ENCODE data around the gene CDC5L.

CDC5L gene

DNA sequence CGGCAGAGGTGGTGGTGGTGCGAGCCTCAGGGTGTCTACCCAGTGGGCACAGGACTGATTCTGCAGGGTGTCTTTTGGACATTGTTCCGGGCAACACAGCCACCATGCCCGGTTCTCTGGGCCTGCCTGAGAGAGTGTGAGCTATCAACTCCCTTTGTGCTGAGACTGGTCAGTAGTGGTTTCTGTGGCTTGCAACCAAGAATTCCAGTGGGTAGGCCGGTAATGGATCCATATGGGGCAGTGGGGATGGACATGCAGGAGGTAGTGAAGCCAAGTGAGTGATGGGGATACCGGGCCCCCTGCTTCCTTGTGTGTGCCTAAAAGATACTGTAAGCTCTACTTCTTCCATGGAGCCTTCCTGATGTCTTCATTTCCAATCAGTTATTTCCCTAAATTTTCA lies 71.0 kb downstream of the CDC5L start:
- no peak overlapping the region for H3K14ac ChIP-seq (ENCODE audit: low read length)
- H2BK5ac ChIP-seq (ENCODE audit: low read depth, low read length, poor library complexity), result no peak overlapping the region
- no peak overlapping the region for H3K9ac ChIP-seq (ENCODE audit: low read length)
- no peak overlapping the region for H2BK12ac ChIP-seq (ENCODE audit: low read length)
- no peaks in the 10 kb centered on the region for H3K79me2 ChIP-seq (ENCODE audit: control insufficient read depth, insufficient read depth, low read length, poor library complexity)
- peaks cover 5% of the 10 kb centered on the region for H3K9me3 ChIP-seq (ENCODE audit: insufficient read depth, low read depth, low read length)
- no peak for DNase-seq
- H3K27me3 ChIP-seq (ENCODE audit: insufficient read depth, low read length), result no peaks in the 10 kb centered on the region
- no peak overlapping the region for H3K23ac ChIP-seq (ENCODE audit: low read length)
- no peak overlapping the region for H3K18ac ChIP-seq (ENCODE audit: low read length)
- H2AK5ac ChIP-seq (ENCODE audit: low read length), result no peak overlapping the region
- H3K4ac ChIP-seq (ENCODE audit: low read depth, low read length), result no peak overlapping the region
- H3K79me1 ChIP-seq (ENCODE audit: low read length), result no peaks in the 10 kb centered on the region
- no peak overlapping the region for H2BK120ac ChIP-seq (ENCODE audit: insufficient read depth, low read length, poor library complexity)
- H4K8ac ChIP-seq (ENCODE audit: low read depth, low read length), result no peak overlapping the region
- no peak overlapping the region for H4K12ac ChIP-seq (ENCODE audit: low read depth, low read length)
- H3K4me2 ChIP-seq (ENCODE audit: low read length), result no peak overlapping the region
- no CpG with 5 or more reads among the region's 6 CpGs for WGBS (ENCODE audit: extremely low coverage, insufficient coverage, insufficient read length)
- peaks cover 0 to 2% of the 10 kb centered on the region in 2 experiments for H3K36me3 ChIP-seq (ENCODE audit: control insufficient read depth in 1 of 2, insufficient read depth in 2 of 2, low read length in 2 of 2)
- no peak overlapping the region for H3K4me3 ChIP-seq (ENCODE audit: low read depth, low read length)
- H3K27ac ChIP-seq (ENCODE audit: low read depth, low read length), result no peak overlapping the region
- H4K91ac ChIP-seq (ENCODE audit: low read depth, low read length), result no peak overlapping the region
- H2AFZ ChIP-seq (ENCODE audit: insufficient read depth, low read length, poor library complexity), result no peak overlapping the region
- H3K4me1 ChIP-seq (ENCODE audit: control insufficient read depth in 1 of 2, insufficient read depth in 2 of 2, low read length in 2 of 2), result peaks cover 0 to 5% of the 10 kb centered on the region in 2 experiments

DNA sequence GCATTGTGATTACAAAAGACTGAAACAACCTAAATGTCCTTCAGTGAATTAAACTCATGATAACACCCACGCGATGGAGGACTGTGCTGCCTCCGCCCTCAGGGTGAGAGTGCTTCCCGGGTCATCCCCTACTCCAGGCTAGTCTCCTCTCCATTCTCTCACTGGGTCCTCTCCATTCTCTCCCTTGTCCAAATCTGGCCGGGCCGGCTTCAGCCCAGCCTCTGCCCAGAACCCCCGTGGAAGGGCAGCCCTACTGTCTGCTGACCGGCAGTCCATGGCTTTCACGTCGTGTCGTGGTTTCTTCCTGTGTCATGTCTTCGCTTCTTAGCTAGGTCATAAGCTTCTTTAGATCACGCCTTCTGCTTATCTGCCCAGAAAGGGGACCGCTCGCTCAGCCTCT lies 74.8 kb downstream of the CDC5L start:
- Histone ChIP-seq H3K27ac (ENCODE audit: low read depth, low read length) (no peak overlapping the region), H3K9me3 (ENCODE audit: insufficient read depth, low read depth, low read length) (peaks cover 5% of the 10 kb centered on the region), H3K4me1 (ENCODE audit: control insufficient read depth in 1 of 2, insufficient read depth in 2 of 2, low read length in 2 of 2) (peaks cover 6 to 10% of the 10 kb centered on the region in 2 experiments), H2BK120ac (ENCODE audit: insufficient read depth, low read length, poor library complexity) (no peak overlapping the region), H3K4ac (ENCODE audit: low read depth, low read length) (no peak overlapping the region), H3K79me2 (ENCODE audit: control insufficient read depth, insufficient read depth, low read length, poor library complexity) (no peaks in the 10 kb centered on the region), H4K12ac (ENCODE audit: low read depth, low read length) (no peak overlapping the region), H3K36me3 (ENCODE audit: control insufficient read depth in 1 of 2, insufficient read depth in 2 of 2, low read length in 2 of 2) (no peaks in the 10 kb centered on the region), H3K23ac (ENCODE audit: low read length) (no peak overlapping the region), H3K4me2 (ENCODE audit: low read length) (no peak overlapping the region), H2BK12ac (ENCODE audit: low read length) (no peak overlapping the region), H2AK5ac (ENCODE audit: low read length) (no peak overlapping the region), H2BK5ac (ENCODE audit: low read depth, low read length, poor library complexity) (no peak overlapping the region), H3K9ac (ENCODE audit: low read length) (no peak overlapping the region), H3K18ac (ENCODE audit: low read length) (no peak overlapping the region), H4K91ac (ENCODE audit: low read depth, low read length) (no peak overlapping the region), H2AFZ (ENCODE audit: insufficient read depth, low read length, poor library complexity) (no peak overlapping the region), H3K27me3 (ENCODE audit: insufficient read depth, low read length) (no peaks in the 10 kb centered on the region), H3K79me1 (ENCODE audit: low read length) (no peaks in the 10 kb centered on the region), H3K14ac (ENCODE audit: low read length) (no peak overlapping the region), H3K4me3 (ENCODE audit: low read depth, low read length) (no peak overlapping the region), H4K8ac (ENCODE audit: low read depth, low read length) (no peak overlapping the region)
- no peak for DNase-seq
- whole genome bisulfite sequencing (ENCODE audit: extremely low coverage, insufficient coverage, insufficient read length), result no CpG with 5 or more reads among the region's 15 CpGs

DNA sequence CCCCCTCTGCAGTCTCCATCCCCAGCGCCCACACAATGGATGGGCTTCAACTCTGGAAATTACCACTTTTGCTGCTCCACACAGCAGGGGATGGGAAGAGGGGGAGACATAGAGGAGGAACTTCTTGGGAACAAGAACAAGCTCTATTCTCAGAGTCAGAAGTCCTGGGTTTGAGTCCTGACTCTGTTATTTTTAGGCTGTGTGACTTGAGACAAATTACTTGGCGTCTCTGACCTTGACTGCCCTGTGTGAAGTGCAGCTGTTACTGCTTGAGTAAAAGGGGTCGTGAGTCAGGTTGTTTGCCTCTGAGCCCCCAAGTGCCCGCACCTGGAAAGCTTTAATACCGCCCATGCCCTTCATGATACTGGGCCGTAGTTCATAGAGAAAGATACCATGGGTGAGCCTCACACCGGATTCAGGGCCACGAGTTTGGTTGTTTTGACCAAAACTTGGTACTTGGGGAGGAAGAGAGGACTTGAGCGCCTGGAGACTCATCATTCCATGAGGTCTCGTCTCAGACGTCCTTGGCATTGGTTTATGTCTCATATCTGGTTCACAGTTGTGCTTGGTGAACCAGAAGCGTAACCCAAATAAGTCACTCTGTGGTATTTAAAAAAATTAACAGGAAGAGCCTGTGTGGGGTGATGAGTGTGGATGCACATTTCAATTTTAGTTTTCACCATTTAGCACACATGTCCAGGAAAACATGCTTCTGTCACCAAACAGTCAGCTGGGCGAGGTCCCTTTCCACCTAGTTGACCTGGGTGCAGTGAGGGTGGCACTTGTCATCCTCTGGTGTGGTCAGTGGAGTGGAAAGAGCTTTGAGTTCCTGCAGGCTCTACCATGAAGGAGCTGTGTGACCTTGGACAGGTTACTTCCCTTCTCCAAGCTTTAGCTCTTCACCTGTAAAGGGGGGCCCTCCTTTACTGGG lies 75.6 kb downstream of the CDC5L start:
- no peak for DNase-seq

DNA sequence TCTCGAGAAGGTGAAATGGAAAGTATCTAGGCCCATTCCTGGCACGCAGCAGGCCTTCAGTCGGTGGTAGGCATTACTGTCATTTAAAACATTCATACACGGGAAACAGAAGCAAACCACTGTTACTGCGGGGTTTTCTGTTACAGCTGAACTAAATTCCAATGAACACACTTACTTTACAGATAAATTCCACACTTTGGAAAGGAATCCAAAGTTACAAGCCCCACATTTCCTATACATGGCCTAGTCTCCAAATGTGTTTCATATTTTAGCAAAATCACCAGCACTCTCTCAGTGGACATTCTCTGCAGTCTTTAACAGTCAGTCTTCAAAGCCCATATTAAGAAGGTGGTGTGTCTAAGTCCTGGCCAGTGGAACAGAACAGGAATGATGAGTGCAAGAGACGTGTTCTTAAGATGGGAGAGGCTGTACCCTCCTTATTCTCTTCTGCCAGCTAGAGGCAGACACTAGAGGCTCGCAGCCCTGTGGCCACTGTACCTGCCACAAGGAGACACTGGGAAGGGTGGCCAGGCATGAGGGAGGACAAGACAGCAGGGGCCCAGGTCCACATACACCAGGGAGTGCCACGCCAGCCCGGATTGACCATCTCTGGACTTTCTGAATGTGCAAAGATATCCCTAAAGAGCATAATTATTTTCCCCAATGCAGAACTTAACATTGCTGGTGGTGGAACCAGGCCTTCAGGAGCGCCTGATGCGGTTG lies 76.4 kb downstream of the CDC5L start:
- Histone ChIP-seq H2AFZ (ENCODE audit: insufficient read depth, low read length, poor library complexity) (no peak overlapping the region), H4K91ac (ENCODE audit: low read depth, low read length) (peak overlapping the region; percentile 7), H3K18ac (ENCODE audit: low read length) (no peak overlapping the region), H4K8ac (ENCODE audit: low read depth, low read length) (no peak overlapping the region), H3K79me1 (ENCODE audit: low read length) (no peaks in the 10 kb centered on the region), H3K9me3 (ENCODE audit: insufficient read depth, low read depth, low read length) (no peaks in the 10 kb centered on the region), H2BK120ac (ENCODE audit: insufficient read depth, low read length, poor library complexity) (no peak overlapping the region), H3K79me2 (ENCODE audit: control insufficient read depth, insufficient read depth, low read length, poor library complexity) (no peaks in the 10 kb centered on the region), H3K9ac (ENCODE audit: low read length) (no peak overlapping the region), H3K27me3 (ENCODE audit: insufficient read depth, low read length) (no peaks in the 10 kb centered on the region), H3K36me3 (ENCODE audit: control insufficient read depth in 1 of 2, insufficient read depth in 2 of 2, low read length in 2 of 2) (no peaks in the 10 kb centered on the region), H2AK5ac (ENCODE audit: low read length) (no peak overlapping the region), H3K4me2 (ENCODE audit: low read length) (no peak overlapping the region), H3K4me3 (ENCODE audit: low read depth, low read length) (no peak overlapping the region), H3K14ac (ENCODE audit: low read length) (no peak overlapping the region), H4K12ac (ENCODE audit: low read depth, low read length) (no peak overlapping the region), H2BK5ac (ENCODE audit: low read depth, low read length, poor library complexity) (no peak overlapping the region), H3K23ac (ENCODE audit: low read length) (no peak overlapping the region), H3K27ac (ENCODE audit: low read depth, low read length) (no peak overlapping the region), H3K4ac (ENCODE audit: low read depth, low read length) (no peak overlapping the region), H3K4me1 (ENCODE audit: control insufficient read depth in 1 of 2, insufficient read depth in 2 of 2, low read length in 2 of 2) (peaks cover 6 to 10% of the 10 kb centered on the region in 2 experiments), H2BK12ac (ENCODE audit: low read length) (peak overlapping the region; percentile 37)
- no CpG with 5 or more reads among the region's 11 CpGs for WGBS (ENCODE audit: extremely low coverage, insufficient coverage, insufficient read length)
- peak in 1 of 2 donors; percentile 14 for DNase-seq

More for the DNA sequence above, 75.6 kb downstream of the CDC5L start:
- Histone ChIP-seq H3K79me2 (ENCODE audit: control insufficient read depth, insufficient read depth, low read length, poor library complexity) (no peaks in the 10 kb centered on the region), H2AK5ac (ENCODE audit: low read length) (no peak overlapping the region), H3K27me3 (ENCODE audit: insufficient read depth, low read length) (no peaks in the 10 kb centered on the region), H3K36me3 (ENCODE audit: control insufficient read depth in 1 of 2, insufficient read depth in 2 of 2, low read length in 2 of 2) (no peaks in the 10 kb centered on the region), H3K18ac (ENCODE audit: low read length) (no peak overlapping the region), H3K14ac (ENCODE audit: low read length) (no peak overlapping the region), H3K4me1 (ENCODE audit: control insufficient read depth in 1 of 2, insufficient read depth in 2 of 2, low read length in 2 of 2) (peaks cover 6 to 10% of the 10 kb centered on the region in 2 experiments), H3K27ac (ENCODE audit: low read depth, low read length) (no peak overlapping the region), H3K4me3 (ENCODE audit: low read depth, low read length) (no peak overlapping the region), H4K91ac (ENCODE audit: low read depth, low read length) (no peak overlapping the region), H3K9me3 (ENCODE audit: insufficient read depth, low read depth, low read length) (peaks cover 5% of the 10 kb centered on the region), H4K12ac (ENCODE audit: low read depth, low read length) (no peak overlapping the region), H4K8ac (ENCODE audit: low read depth, low read length) (no peak overlapping the region), H2BK12ac (ENCODE audit: low read length) (no peak overlapping the region), H3K4me2 (ENCODE audit: low read length) (no peak overlapping the region), H3K23ac (ENCODE audit: low read length) (no peak overlapping the region), H3K9ac (ENCODE audit: low read length) (no peak overlapping the region), H2BK5ac (ENCODE audit: low read depth, low read length, poor library complexity) (no peak overlapping the region), H3K79me1 (ENCODE audit: low read length) (no peaks in the 10 kb centered on the region), H2AFZ (ENCODE audit: insufficient read depth, low read length, poor library complexity) (no peak overlapping the region), H2BK120ac (ENCODE audit: insufficient read depth, low read length, poor library complexity) (no peak overlapping the region), H3K4ac (ENCODE audit: low read depth, low read length) (no peak overlapping the region)
- no CpG with 5 or more reads among the region's 13 CpGs for WGBS (ENCODE audit: extremely low coverage, insufficient coverage, insufficient read length)

Data from trophoblast cell (in vitro differentiated cells and primary cell).